ENCODE data around the gene DUS2. TPM values are rescaled to one million over a fixed set of nuclear protein-coding genes. Genes with fewer than 3 reads are reported as not detected.
"Not testable (repeated sequence)": the region's sequence is repeated elsewhere in the genome, so short reads cannot be mapped to it uniquely, and the experiment has no call there.

DUS2 gene
- polyA plus RNA-seq (ENCODE audit: insufficient read length in 12 of 12): 10 to 100 TPM in 7 of 12 donors, 1 to 10 TPM in 3, not detected in 2; 9.8 to 13.9 (median 11.8) TPM
- long read RNA-seq, donor 1, partial matches to known transcripts: 0 of 1 reads
- long read RNA-seq, donor 1, other reads (novel, unspliced or antisense): 0 of 1 reads
- long read RNA-seq, donor 2, partial matches to known transcripts: 0 of 1 reads
- long read RNA-seq, donor 2, other reads (novel, unspliced or antisense): 0 of 1 reads
- long read RNA-seq, donor 3: 0 reads
- long read RNA-seq, donor 4: 0 reads
- long read RNA-seq, donor 5, partial matches to known transcripts: 0 of 2 reads
- long read RNA-seq, donor 5, other reads (novel, unspliced or antisense): 0 of 2 reads
- long read RNA-seq, donor 6: 0 reads
- long read RNA-seq, donor 7, partial matches to known transcripts: 0 of 1 reads
- long read RNA-seq, donor 7, other reads (novel, unspliced or antisense): 0 of 1 reads
- long read RNA-seq, donor 8, transcript DUS2-207 (17 exons, 2,310 nt): major isoform, 5 of 6 reads
- long read RNA-seq, donor 8, partial matches to known transcripts: 0 of 6 reads
- long read RNA-seq, donor 8, other reads (novel, unspliced or antisense): 0 of 6 reads
- long read RNA-seq, donor 9, partial matches to known transcripts: 0 of 1 reads
- long read RNA-seq, donor 9, other reads (novel, unspliced or antisense): 0 of 1 reads
- long read RNA-seq, donor 10, partial matches to known transcripts: 0 of 5 reads
- long read RNA-seq, donor 10, other reads (novel, unspliced or antisense): 0 of 5 reads
- long read RNA-seq, donor 11, partial matches to known transcripts: 0 of 1 reads
- long read RNA-seq, donor 11, other reads (novel, unspliced or antisense): 0 of 1 reads

DNA sequence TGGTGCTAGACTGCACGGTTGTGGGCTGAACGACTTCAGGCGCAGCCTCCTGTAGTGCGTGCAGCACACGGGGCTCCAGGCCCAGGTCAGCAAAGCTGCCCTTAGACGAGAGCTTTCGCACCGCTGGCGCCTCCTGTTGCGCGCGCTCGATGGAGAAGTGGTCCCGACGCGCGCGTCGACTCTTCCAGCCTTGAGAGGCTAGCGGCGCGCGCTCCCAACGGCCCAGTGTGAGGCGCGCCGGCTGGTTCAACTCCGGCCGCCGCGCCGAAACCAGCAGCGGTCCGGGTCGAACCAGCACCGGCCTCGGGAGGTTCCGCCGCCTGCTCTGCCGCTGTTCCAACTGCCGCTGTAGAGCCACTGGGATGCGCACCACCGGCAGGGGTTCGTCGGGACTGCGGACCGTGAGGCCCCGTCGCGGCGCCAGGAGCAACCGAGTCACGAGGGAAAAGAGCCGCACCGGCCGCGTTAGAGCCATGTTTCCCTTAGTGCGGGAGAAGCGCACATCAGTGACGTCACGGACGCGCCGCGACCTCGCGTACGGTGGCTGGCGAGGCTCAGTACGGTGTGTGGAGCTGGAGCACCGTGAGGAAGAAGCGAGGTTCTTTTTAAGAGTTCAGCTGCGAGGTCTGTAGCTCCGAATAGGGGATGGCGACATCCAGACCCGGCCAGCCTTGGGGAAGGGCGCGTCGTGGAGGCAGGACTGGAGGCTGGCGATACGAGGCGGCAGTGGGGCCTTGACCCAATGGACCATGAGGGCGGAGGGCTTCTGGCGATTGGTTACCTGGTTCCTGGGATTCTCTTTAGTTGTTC lies at the start of gene DUS2, which contains the start of gene DDX28:
TSS of gene DUS2 (plus strand) at position 557 of the 810 bp plus-strand sequence. CDS start 14,740 bp downstream, outside the sequence.
TSS of gene DDX28 (minus strand) at position 505 of the 810 bp plus-strand sequence. CDS start at position 475, 30 bp downstream.
- DNase-seq: peak; percentile 96

DNA sequence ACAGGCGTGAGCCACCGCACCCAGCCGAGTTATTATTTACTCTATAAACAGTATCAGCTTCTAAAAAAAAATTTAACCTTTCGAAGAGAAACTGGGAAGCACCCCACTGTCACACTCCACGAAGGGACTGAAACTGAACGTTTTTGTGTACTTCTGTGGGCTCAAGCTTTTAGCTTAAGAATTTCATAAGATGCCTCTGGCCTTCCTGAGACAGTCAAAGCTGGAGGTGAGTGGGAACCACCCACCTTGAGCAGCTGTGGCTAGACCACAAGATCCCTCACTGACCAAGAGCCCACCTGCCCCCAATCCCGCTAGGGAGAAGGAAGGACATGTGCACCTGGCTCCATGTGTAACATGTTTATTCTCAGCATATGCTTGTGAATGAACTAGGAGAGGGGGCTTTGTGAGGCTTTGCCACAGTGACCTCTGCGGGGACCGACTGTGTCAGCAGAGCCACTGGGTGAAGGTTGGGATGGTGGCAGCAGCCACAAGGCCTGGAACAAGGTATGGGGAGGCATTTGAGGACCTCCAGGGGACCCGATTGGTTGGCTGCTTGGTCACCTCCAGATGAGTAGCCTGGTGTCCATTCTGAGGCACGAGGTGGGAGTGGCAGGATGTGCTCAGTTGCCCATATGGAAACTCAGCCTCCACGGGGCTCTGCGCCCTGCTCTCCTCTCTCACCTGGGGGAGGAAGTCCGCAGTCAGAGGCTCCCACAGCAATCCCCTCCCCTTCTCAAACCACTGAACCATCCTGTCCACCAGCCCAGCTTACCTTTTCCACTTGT lies 47.6 kb upstream of the DUS2 start:
- no peak for DNase-seq

DNA sequence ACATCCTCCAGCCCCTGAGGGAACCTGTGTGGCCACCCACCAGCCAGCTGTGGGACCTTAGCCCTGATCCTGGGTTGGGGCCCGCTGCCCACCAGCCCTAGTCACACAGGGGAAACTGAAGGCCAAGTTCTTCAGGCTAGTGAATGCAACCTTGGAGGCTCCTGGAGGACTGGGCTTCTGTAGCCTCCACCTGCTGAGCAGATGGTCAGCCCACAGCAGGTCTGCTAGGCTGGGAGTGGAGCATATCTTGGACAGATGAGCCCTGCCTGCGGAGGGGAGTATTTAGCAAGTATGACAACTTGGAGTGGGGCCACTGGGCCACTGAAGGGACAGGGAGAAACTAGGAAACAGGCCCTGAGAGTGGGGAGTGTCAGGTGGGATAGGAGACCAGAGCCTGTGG lies 46.9 kb upstream of the DUS2 start:
- no peak for DNase-seq

GRCh38 chr16:67977005-67977404 lies 46.1 kb upstream of the DUS2 start:
- no peak for DNase-seq

DNA sequence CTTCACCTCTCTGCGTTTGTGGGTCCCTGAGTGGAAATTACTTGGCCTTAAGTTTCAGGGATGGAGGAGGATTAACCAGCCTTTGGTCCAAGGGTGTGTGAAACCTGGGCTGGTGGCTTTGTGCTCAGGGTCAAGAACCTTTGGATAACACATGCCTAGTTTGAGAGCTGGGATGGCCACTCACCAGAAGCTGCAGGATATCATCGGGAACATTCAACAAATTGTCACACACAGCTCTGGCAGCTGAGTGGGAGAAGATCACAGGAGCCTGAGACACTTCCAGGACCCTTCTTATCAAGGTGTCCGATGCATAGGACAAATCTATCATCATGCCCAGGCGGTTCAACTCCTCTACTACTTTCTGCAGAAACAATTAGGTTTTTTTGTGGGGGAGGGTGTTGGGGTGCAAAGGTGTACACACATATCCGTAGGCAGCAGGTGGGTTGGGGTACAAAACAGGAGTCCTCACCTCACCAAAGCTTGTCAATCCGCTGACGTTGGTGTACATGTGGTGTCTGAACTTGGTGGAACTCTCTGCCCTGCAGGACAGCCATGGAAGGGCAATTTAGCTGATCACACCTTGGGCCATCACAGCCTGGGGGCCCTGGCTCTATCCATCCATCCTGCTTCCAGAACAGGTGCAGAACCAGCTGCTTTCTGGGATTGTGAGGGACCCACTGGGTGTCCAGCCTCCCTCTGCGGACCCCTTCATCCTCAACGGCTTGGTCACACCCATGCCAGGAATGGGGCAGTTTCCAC lies 45.4 kb upstream of the DUS2 start:
- no peak for DNase-seq

GRCh38 chr16:67979955-67980678 lies 43.0 kb upstream of the DUS2 start, which contains the start of gene DPEP3:
Gene DPEP3 (minus strand): TSS chr16:67980499. CDS start chr16:67980380, 119 bp downstream.
- no peak for DNase-seq

DNA sequence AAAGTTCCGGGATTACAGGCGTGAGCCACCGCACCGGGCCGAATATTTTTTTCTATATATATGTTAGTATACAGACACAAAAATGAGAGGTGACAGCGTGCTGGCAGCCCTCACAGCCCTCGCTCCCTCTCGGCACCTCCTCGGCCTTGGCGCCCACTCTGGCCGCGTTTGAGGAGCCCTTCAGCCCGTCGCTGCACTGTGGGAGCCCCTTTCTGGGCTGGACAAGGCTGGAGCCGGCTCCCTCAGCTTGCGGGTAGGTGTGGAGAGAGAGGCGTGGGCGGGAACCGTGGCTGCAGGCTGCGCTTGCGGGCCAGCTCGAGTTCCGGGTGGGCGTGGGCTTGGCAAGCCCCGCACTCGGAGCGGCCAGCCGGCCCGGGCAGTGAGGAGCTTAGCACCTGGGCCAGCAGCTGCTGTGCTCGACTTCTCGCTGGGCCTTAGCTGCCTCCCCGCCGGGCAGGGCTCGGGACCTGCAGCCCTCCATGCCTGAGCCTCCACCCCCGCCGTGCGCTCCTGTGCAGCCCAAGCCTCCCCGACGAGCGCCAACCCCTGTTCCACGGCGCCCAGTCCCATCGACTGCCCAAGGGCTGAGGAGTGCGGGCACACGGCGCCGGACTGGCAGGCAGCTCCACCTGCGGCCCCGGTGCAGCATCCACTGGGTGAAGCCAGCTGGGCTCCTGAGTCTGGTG lies 40.9 kb upstream of the DUS2 start:
- no peak for DNase-seq

DNA sequence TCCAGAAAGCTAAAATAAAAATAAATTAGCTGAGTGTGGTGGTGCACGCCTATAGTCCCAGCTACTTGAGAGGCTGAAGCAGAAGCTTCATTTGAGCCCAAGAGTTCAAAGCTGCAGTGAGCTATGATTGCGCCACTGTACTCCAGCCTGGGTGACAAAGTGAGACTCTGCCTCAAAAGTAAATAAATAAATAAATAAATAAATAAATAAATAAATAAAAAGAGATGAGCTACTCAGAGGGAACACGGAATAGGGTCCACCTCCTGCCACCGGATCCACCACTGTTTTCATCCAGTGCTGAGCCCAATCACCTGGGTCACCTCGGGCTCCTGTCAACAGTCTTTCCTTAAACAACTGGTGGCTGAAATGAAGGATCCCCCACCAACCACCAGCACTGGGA lies 36.1 kb upstream of the DUS2 start:
- DNase-seq: no peak

DNA sequence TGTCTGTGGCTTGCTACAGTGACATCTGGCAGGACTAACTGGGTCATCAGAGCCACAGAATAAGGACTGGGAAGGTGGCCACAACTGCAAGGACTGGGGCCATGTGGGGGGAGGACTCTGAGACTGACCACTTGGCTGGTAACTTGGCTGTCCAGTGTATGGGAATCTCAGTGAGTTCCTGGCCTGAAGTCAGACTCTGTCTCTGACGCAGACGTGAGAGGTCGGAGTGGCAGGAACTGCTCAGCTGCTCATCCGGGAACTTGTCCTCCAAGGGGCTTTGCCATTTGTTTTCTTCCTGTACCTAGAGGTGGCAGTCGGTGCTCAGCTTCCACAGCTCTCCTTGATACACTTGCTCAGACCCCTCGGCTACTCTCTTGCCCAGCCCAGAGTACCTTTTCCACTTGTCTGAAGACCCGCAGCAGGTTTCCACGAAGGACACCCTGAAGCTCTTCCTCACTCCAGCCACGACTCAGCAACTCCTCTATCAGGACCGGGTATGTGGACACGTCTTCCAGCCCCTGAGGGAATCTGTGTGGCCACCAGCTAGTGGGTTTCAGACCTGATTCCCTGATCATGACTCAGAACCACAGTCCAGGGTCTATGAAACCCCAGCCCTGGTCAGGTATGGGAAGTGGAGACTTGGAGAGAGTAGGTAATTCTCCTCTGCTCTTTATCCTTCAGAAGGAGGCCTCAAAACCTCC lies 35.5 kb upstream of the DUS2 start:
- no peak for DNase-seq

DNA sequence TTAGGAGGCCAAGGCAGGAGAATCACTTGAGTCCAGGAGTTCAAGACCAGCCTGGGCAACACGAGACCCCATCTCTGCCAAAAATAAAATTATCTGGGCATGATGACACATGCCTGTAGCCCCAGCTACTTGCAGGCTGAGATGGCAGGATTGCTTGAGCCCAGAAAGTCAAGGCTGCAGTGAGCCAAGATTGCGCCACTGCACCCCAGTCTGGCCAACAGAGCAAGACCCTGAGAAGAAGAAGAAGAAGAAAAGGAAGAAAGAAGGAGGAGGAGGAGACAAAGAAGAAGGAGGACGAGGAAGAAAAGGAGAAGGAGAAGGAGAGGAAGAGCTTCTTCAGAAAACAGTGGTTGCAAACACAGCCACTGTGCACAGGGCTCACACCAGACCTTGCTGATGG lies 34.4 kb upstream of the DUS2 start:
- no peak for DNase-seq

GRCh38 chr16:67989322-67990017 lies 33.6 kb upstream of the DUS2 start:
- DNase-seq: no peak

GRCh38 chr16:67990018-67990386 lies 33.1 kb upstream of the DUS2 start:
- no peak for DNase-seq

DNA sequence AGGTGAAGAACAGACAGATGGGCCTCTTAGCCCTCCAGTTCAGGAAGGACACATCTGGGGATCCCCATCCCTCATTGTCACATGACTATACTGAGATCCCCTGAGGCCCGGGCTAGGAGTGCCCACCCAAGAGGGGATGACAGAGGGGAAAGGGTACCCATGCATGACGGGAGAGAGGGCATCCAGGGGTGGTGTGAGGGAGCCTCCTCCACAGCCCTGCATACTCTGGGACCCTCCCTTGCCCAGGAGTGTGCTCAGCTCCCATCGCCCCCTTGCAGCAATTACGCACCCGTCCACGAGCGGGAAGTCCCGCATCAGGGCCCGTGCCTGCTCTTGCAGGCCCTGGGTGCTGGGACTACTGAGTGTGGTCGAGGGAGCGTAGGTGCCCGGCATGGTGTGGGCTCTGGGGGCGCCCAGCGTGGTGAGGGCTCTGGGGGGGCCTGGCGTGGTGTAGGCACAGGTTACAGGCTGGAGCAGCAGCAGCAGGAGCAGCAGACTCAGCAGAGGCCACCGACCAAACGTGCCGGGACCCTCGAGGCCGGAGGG lies 30.4 kb upstream of the DUS2 start:
- no peak for DNase-seq

DNA sequence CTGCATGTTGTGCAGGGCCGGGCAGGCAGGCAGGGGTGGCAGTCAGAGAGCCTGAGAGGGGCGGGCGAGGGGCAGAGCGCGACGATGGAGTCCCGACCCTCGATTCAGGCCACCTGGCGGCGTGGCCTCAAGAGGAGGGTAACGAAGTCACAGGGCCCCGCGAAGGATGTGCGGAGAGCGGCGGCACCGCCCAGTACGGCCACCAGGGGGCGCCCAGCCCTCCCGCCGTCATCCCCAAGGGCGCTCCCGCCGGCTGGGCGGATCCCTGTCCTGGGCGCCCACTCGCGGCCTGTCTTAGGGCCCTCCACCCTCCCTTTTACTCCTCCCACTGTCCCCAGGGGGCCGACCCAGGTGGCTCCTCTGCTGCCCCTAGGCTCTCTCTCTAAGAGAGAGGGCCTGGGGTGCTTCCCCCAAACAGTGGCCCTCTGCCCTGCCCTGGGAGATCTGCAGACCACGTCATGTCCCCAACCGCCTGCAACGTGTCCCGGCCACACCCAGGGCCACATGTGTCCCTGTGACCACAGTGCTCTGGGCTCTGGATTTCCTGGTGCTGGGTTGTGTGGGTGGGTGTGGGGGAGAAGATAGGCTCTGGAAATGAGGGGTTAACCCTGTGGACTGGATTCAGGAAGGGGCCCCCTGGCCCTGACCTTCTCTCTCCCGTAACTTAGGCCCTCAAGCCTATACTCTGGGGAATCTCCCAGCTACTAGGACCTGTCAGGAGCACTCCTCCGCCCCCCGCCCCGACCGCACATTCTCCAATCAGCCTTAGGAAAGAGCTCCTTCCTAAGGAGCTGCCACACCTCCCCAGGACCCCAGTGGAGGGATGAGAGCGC lies 29.7 kb upstream of the DUS2 start:
- peak; percentile 66 for DNase-seq

DNA sequence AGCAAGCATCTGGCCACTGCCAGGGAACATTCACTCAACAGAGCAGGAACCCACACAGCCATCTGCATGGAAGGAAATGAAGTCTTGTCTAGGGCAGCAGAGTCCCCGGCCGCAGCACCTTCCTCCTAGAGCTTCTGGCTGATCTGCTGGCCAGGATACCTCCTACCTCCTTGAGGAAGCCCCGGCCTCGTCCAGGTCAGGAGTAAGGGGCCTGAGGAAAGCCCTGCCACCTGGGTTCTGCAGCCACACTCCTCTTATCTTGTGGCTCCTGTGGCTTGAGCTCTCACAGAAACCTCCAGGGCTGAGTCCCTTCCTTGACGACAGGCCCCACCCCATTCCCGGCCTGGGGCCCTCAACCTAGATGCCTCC lies 29.1 kb upstream of the DUS2 start:
- DNase-seq: not testable (repeated sequence)

DNA sequence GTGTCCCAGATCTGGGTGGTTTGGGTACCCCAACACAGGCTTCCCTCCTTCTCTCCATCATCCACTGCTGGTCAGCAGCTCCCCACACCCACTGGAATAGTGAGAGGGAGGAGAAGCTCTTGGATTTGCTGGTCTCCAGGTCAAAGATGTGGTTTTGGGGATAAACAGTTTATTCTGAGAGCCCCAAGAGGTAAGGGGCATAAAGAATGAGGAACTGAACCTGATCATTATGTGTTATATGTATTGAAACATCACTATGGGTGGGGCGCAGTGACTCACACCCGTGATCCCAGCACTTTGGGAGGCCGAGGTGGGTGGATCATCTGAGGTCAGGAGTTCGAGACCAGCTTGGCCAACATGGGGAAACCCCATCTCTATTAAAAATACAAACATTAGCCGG lies 27.7 kb upstream of the DUS2 start:
- DNase-seq: no peak

All from muscle of arm (tissue), 14 donors.